ENCODE data around the gene PSMA4. TPM values are rescaled to one million over a fixed set of nuclear protein-coding genes. Genes with fewer than 3 reads are reported as not detected.
"Not testable (repeated sequence)": the region's sequence is repeated elsewhere in the genome, so short reads cannot be mapped to it uniquely, and the experiment has no call there.

The PSMA4 gene
- total RNA-seq, 1 donor from 2014 or later = 121 TPM

- DNase-seq = no peak
Observed at GRCh38 chr15:78552597-78552996, 12.4 kb downstream of the PSMA4 start.

- DNase-seq = not testable (repeated sequence)
Observed at GRCh38 chr15:78560201-78560600, 20.0 kb downstream of the PSMA4 start.

- no peak for DNase-seq
Observed at GRCh38 chr15:78561490-78561889, 21.2 kb downstream of the PSMA4 start.

- DNase-seq = no peak
Observed at GRCh38 chr15:78563092-78563491, 22.8 kb downstream of the PSMA4 start.

- DNase-seq = no peak
Observed at GRCh38 chr15:78564743-78565096, 24.5 kb downstream of the PSMA4 start.

GRCh38 chr15:78565097-78565950, 25.1 kb downstream of the PSMA4 start, which contains the start of gene CHRNA5:
TSS of gene CHRNA5 (plus strand) at chr15:78565520. CDS start at chr15:78565720, 200 bp downstream.
- DNase-seq = no peak

- DNase-seq = no peak
Observed at GRCh38 chr15:78565951-78566774, 25.9 kb downstream of the PSMA4 start.

GRCh38 chr15:78567531-78567930, 27.3 kb downstream of the PSMA4 start:
- DNase-seq = no peak

GRCh38 chr15:78570710-78571109, 30.5 kb downstream of the PSMA4 start:
- no peak for DNase-seq

- no peak for DNase-seq
Observed at GRCh38 chr15:78571382-78571781, 31.1 kb downstream of the PSMA4 start.

- DNase-seq = no peak
Observed at GRCh38 chr15:78573416-78573815, 33.2 kb downstream of the PSMA4 start.

GRCh38 chr15:78574944-78575343, 34.7 kb downstream of the PSMA4 start:
- DNase-seq = no peak

- DNase-seq = no peak
Observed at GRCh38 chr15:78597583-78597982, 57.3 kb downstream of the PSMA4 start.

GRCh38 chr15:78598348-78598747, 58.1 kb downstream of the PSMA4 start:
- DNase-seq = no peak

- no peak for DNase-seq
Observed at GRCh38 chr15:78599189-78599588, 58.9 kb downstream of the PSMA4 start.

Small RNA genes within 50 kb of the gene (small RNA-seq; reads per million reads assigned to genes)
- gene AC067863.2 = not detected

Other genes with a start within 250 kb of the PSMA4 start
- gene SKIC8, start 240.8 kb upstream of the PSMA4 start, total RNA-seq = 55.4 TPM
- 10.5 TPM for gene CRABP1, start 200.1 kb upstream of the PSMA4 start, total RNA-seq
- gene IREB2, start 102.2 kb upstream of the PSMA4 start, total RNA-seq = 76.9 TPM
- 1.2 TPM for gene HYKK, start 32.9 kb upstream of the PSMA4 start, total RNA-seq
- 4.8 TPM for gene CHRNA5, start 25.1 kb downstream of the PSMA4 start, total RNA-seq
- 0.31 TPM for gene CHRNA3, start 80.6 kb downstream of the PSMA4 start, total RNA-seq
- gene CHRNB4, start 100.8 kb downstream of the PSMA4 start, total RNA-seq = 1.1 TPM

All from occipital lobe (tissue), 3 donors.